Karpas-422 (cell line): ENCODE results near the gene POLG2. TPM values are rescaled to one million over a fixed set of nuclear protein-coding genes. Genes with fewer than 3 reads are reported as not detected.

Experiments used
- DNase-seq: peaks from one replicate; pipeline ENCODE4 v3.0.0-alpha.2; 2015
- H2AFZ ChIP-seq: fragments of 200-600 bp; sonication (generic); 2 replicates; pipeline ENCODE4 v1.6.1; 2014; ENCODE audit warnings: antibody characterized with exemption, low read length, mixed read lengths
- H3K27ac ChIP-seq: fragments of 200-600 bp; sonication (generic); 2 replicates; pipeline ENCODE4 v1.5.1; 2014; ENCODE audit warnings: mild to moderate bottlenecking, low read length, moderate library complexity
- H3K27me3 ChIP-seq: fragments of 200-600 bp; sonication (generic); 2 replicates; pipeline ENCODE4 v1.6.1; 2014; ENCODE audit warnings: low read length, mixed read lengths
- H3K36me3 ChIP-seq: fragments of 200-600 bp; sonication (generic); 2 replicates; pipeline ENCODE4 v1.6.1; 2014; ENCODE audit warnings: low read length, mixed read lengths; ENCODE audit not compliant: insufficient read depth
- H3K4me1 ChIP-seq: fragments of 200-600 bp; sonication (generic); 2 replicates; pipeline ENCODE4 v1.6.1; 2014; ENCODE audit warnings: mild to moderate bottlenecking, low read length, mixed read lengths
- H3K4me2 ChIP-seq: fragments of 200-600 bp; sonication (generic); 2 replicates; pipeline ENCODE4 v1.6.1; 2014; ENCODE audit warnings: low read length, low read depth, mild to moderate bottlenecking; ENCODE audit not compliant: poor library complexity, severe bottlenecking
- H3K4me3 ChIP-seq: fragments of 200-600 bp; sonication (generic); 2 replicates; pipeline ENCODE4 v1.5.1; 2014; ENCODE audit warnings: mild to moderate bottlenecking, antibody characterized with exemption, low read length, mixed read lengths
- H3K79me2 ChIP-seq: fragments of 200-600 bp; sonication (generic); 2 replicates; pipeline ENCODE4 v1.6.1; 2014; ENCODE audit warnings: mild to moderate bottlenecking, low read length, mixed read lengths
- H3K9ac ChIP-seq: fragments of 200-600 bp; sonication (generic); 2 replicates; pipeline ENCODE4 v1.6.0; 2014; ENCODE audit warnings: low read length
- H3K9me2 ChIP-seq: fragments of 200-600 bp; sonication (generic), shearing (Covaris generic); replicated peaks from 2 replicates; pipeline ENCODE4 v1.6.0; 2014; ENCODE audit warnings: mild to moderate bottlenecking, low read length, moderate library complexity; ENCODE audit not compliant: insufficient read depth
- H3K9me3 ChIP-seq: fragments of 300-700, 200-600 bp; sonication (generic); 2 replicates; pipeline ENCODE4 v1.6.1; 2014; ENCODE audit warnings: low read length, mixed read lengths
- H4K20me1 ChIP-seq: fragments of 200-600 bp; sonication (generic); 2 replicates; pipeline ENCODE4 v1.6.1; 2014; ENCODE audit warnings: mild to moderate bottlenecking, antibody characterized with exemption, low read length, low read depth; ENCODE audit not compliant: insufficient read depth
- total RNA-seq: library from RNA; depleted of rRNA; stranded (reverse); fragments of >200 nt; shearing (Covaris generic); gene quantifications from 2 replicates; pipeline ENCODE4 v1.2.3, GENCODE V29; 2014; ENCODE audit warnings: low replicate concordance

POLG2 gene
- total RNA-seq, 1 experiment from 2014 or later = 25.3 TPM

- DNase-seq = no peak
- H4K20me1 ChIP-seq = no peaks in the 10 kb centered on the region
- no peaks in the 10 kb centered on the region for H3K9me3 ChIP-seq
- H3K27ac ChIP-seq = no peak overlapping the region
- H3K4me3 ChIP-seq = no peak overlapping the region
- H3K4me1 ChIP-seq = peaks cover 19% of the 10 kb centered on the region
- H3K9me2 ChIP-seq = no peaks in the 10 kb centered on the region
- H3K79me2 ChIP-seq = peaks cover 54% of the 10 kb centered on the region
- H3K27me3 ChIP-seq = no peaks in the 10 kb centered on the region
- no peak overlapping the region for H3K4me2 ChIP-seq
- no peak overlapping the region for H3K9ac ChIP-seq
- H2AFZ ChIP-seq = no peak overlapping the region
- H3K36me3 ChIP-seq = peaks cover 39% of the 10 kb centered on the region
Observed at GRCh38 chr17:64491994-64492393, 4.9 kb downstream of the POLG2 start.

DNA sequence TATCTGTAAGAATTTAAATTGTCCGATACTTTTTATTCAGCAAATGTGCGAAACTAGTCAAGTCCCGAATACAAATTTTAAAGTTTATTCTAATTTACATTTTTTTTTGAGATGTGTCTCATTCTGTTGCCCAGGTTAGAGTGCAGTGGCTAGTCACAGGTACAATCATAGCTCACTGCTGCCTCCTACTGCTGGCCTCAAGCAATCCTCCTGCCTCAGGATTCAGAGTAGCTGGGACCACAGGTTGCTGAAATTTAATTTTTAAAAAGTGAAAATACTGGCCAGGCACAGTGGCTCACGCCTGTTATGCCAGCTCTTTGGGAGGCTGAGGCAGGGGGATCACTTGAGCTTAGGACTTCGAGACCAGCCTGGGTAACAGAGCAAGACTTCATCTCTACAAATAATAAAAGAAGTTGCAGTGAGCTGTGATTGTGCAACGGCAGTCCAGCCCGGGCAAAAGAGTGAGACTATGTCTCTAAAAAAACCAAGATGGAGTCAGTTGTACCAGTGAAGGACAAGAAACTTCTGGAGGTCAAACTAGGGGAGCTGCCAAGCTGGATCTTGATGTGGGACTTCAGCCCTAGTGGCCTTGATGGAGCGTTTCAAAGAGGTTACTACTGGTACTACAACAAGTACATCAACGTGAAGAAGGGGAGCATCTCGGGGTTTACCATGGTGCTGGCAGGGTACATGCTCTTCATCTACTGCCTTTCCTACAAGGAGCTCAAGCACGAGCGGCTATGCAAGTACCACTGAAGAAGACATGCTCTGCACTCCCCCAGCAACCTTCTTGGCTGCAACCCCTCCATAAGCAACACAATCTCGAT, 5.6 kb downstream of the POLG2 start:
- Histone ChIP-seq H3K4me1 (peaks cover 19% of the 10 kb centered on the region), H3K27me3 (no peaks in the 10 kb centered on the region), H4K20me1 (no peaks in the 10 kb centered on the region), H3K9ac (no peak overlapping the region), H2AFZ (no peak overlapping the region), H3K9me2 (no peaks in the 10 kb centered on the region), H3K4me3 (no peak overlapping the region), H3K79me2 (peaks cover 50% of the 10 kb centered on the region), H3K9me3 (no peaks in the 10 kb centered on the region), H3K36me3 (peaks cover 44% of the 10 kb centered on the region), H3K4me2 (no peak overlapping the region), H3K27ac (no peak overlapping the region)
- DNase-seq = peak; percentile 84

DNA sequence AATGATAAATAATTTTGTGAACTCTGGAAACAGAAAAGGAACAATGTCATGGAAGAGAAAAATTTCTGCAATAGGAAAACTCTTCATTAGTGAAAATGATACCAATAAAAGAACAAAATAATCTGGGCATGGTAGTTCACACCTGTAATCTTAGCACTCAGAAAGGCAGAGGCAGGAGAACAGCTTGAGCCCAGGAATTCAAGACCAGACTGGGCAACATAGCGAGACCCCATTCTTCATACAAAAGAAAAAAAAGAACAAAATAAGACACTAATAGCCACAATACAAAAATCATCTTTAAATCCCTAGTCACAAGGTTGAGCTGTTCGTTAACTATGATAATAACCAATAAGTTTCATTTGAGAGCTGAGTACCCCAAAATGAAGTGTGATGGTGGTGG, 8.6 kb downstream of the POLG2 start:
- peaks cover 25% of the 10 kb centered on the region for H3K79me2 ChIP-seq
- DNase-seq = no peak
- H3K27ac ChIP-seq = no peak overlapping the region
- H3K9ac ChIP-seq = no peak overlapping the region
- H3K4me2 ChIP-seq = no peak overlapping the region
- no peak overlapping the region for H3K4me3 ChIP-seq
- peaks cover 63% of the 10 kb centered on the region for H3K36me3 ChIP-seq
- H3K27me3 ChIP-seq = no peaks in the 10 kb centered on the region
- no peaks in the 10 kb centered on the region for H3K9me3 ChIP-seq
- no peaks in the 10 kb centered on the region for H3K9me2 ChIP-seq
- H2AFZ ChIP-seq = no peak overlapping the region
- no peaks in the 10 kb centered on the region for H3K4me1 ChIP-seq
- H4K20me1 ChIP-seq = no peaks in the 10 kb centered on the region

- Histone ChIP-seq H3K79me2 (no peaks in the 10 kb centered on the region), H3K4me2 (no peak overlapping the region), H3K9ac (no peak overlapping the region), H3K27ac (no peak overlapping the region), H3K4me1 (no peaks in the 10 kb centered on the region), H3K27me3 (no peaks in the 10 kb centered on the region), H3K9me3 (no peaks in the 10 kb centered on the region), H3K36me3 (peaks cover 43% of the 10 kb centered on the region), H4K20me1 (no peaks in the 10 kb centered on the region), H3K9me2 (no peaks in the 10 kb centered on the region), H3K4me3 (no peak overlapping the region), H2AFZ (no peak overlapping the region)
- DNase-seq = no peak
Observed at GRCh38 chr17:64484380-64484779, 12.5 kb downstream of the POLG2 start.

DNA sequence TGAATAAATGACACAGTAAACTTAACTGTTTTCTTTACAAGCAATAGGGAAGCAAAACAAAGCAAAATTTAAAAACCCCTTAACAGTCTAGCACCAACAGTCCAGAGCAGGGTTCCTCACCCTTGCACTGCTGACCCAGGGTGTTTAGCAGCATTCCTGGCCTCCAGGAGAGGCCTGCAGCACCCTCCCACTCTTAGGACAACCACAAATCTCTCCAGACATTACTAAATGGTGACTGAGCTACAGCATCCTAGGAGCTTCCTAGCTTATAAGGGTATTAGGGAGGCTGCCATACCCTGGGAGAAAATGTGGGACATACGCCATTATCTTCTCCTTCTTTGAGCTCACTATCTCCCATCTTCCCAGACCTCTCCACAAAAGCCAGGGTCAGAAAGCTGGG, 15.9 kb downstream of the POLG2 start:
- H3K4me3 ChIP-seq = no peak overlapping the region
- no peaks in the 10 kb centered on the region for H3K27me3 ChIP-seq
- H3K9ac ChIP-seq = no peak overlapping the region
- no peaks in the 10 kb centered on the region for H4K20me1 ChIP-seq
- no peak for DNase-seq
- H2AFZ ChIP-seq = no peak overlapping the region
- no peak overlapping the region for H3K4me2 ChIP-seq
- no peak overlapping the region for H3K27ac ChIP-seq
- no peaks in the 10 kb centered on the region for H3K79me2 ChIP-seq
- H3K9me3 ChIP-seq = no peaks in the 10 kb centered on the region
- no peaks in the 10 kb centered on the region for H3K9me2 ChIP-seq
- no peaks in the 10 kb centered on the region for H3K4me1 ChIP-seq
- H3K36me3 ChIP-seq = peaks cover 40% of the 10 kb centered on the region

- Histone ChIP-seq H3K27ac (no peak overlapping the region), H3K4me2 (no peak overlapping the region), H2AFZ (no peak overlapping the region), H4K20me1 (no peaks in the 10 kb centered on the region), H3K79me2 (no peaks in the 10 kb centered on the region), H3K4me1 (no peaks in the 10 kb centered on the region), H3K9me3 (no peaks in the 10 kb centered on the region), H3K27me3 (no peaks in the 10 kb centered on the region), H3K36me3 (peaks cover 19% of the 10 kb centered on the region; the same call in 1 of the 2 replicates), H3K9ac (no peak overlapping the region), H3K4me3 (no peak overlapping the region), H3K9me2 (no peaks in the 10 kb centered on the region)
- no peak for DNase-seq
Observed at GRCh38 chr17:64477849-64478248, 19.0 kb downstream of the POLG2 start.

GRCh38 chr17:64472564-64472963, 24.3 kb downstream of the POLG2 start:
- H3K36me3 ChIP-seq = peaks cover 20% of the 10 kb centered on the region
- H2AFZ ChIP-seq = no peak overlapping the region
- DNase-seq = no peak
- no peaks in the 10 kb centered on the region for H3K9me2 ChIP-seq
- H3K4me2 ChIP-seq = no peak overlapping the region
- H3K4me1 ChIP-seq = no peaks in the 10 kb centered on the region
- no peak overlapping the region for H3K27ac ChIP-seq
- no peaks in the 10 kb centered on the region for H3K79me2 ChIP-seq
- H3K4me3 ChIP-seq = no peak overlapping the region
- H4K20me1 ChIP-seq = no peaks in the 10 kb centered on the region
- no peak overlapping the region for H3K9ac ChIP-seq
- H3K27me3 ChIP-seq = no peaks in the 10 kb centered on the region
- no peaks in the 10 kb centered on the region for H3K9me3 ChIP-seq

- Histone ChIP-seq H3K9me2 (no peaks in the 10 kb centered on the region), H3K4me3 (no peak overlapping the region), H3K4me2 (no peak overlapping the region), H3K27me3 (no peaks in the 10 kb centered on the region), H3K9ac (no peak overlapping the region), H3K36me3 (peaks cover 20% of the 10 kb centered on the region), H3K79me2 (no peaks in the 10 kb centered on the region), H4K20me1 (no peaks in the 10 kb centered on the region), H3K27ac (no peak overlapping the region), H3K4me1 (no peaks in the 10 kb centered on the region), H2AFZ (no peak overlapping the region), H3K9me3 (no peaks in the 10 kb centered on the region)
- no peak for DNase-seq
Observed at GRCh38 chr17:64471440-64471839, 25.4 kb downstream of the POLG2 start.
